ENCODE measurements around the gene KIF6.
A peak's percentile ranks its signal among the peaks of the same experiment; 100 is the strongest.

The KIF6 gene

DNA sequence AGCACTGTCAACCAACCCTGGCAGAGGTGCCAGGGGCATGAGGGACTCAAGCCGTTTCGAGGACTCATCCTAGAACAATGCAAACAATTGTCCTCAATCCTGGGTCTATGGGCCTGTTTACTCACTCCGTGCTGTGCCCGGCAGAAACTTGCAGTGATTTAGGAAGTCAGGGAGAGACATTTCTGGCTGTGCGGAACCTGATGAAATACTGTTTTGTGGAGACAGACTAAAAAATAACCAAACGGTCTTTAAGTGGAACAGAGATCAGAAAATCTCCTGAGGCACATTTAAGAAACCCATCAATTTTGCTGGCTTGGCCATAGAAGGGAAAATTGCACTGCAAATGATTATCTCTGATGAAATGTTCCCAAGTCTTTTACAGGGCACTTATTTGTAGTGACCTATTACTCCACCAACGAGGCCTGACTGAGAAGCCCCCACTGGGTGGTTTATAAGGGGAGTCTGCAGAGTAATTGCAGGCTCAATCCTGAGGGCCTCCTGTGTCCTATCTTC is 322.9 kb downstream of the KIF6 start:
- TF ChIP-seq ZNF384 (IDR thresholded peaks at IDR 0.05), result no peak
- no peak for TF ChIP-seq FOXM1 (IDR thresholded peaks at IDR 0.05; ENCODE audit: borderline replicate concordance)
- no peak for TF ChIP-seq ARNT (IDR thresholded peaks at IDR 0.05)
- ChIA-PET CTCF (no interaction called here), POLR2A (no interaction called here)
- no peak for DNase-seq (ENCODE audit: extremely low spot score)

DNA sequence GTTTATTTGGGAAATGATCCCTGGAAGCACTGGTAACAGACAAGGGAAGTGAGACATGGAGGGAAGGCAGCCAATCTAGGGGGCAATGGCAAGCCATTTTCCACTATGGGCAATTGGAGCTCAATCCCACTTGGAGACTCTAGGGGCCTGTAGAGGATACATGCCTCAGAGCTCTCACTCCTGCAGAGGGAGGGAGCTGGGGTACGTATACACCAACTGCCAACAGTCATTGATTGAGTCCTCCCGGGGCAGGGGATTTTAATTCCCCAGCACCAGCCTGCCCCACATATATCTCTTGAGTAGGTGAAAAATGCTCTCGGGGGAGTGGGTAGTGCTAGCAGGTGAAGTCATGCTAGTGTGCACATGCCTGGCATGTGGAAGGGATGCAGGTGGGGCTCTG is 323.8 kb downstream of the KIF6 start:
- DNase-seq (ENCODE audit: extremely low spot score), result no peak
- ChIA-PET CTCF (no interaction called here), POLR2A (no interaction called here)

GRCh38 chr6:39400026-39400425 is 325.2 kb downstream of the KIF6 start:
- POLR2A ChIA-PET, result no interaction called here
- DNase-seq (ENCODE audit: extremely low spot score), result no peak
- no peak for TF ChIP-seq ZNF384 (IDR thresholded peaks at IDR 0.05)
- CTCF ChIA-PET, result no interaction called here

More for the DNA sequence above, 323.8 kb downstream of the KIF6 start:
- TF ChIP-seq NFRKB (IDR thresholded peaks at IDR 0.05) (no peak), SP1 (IDR thresholded peaks at IDR 0.05) (no peak), HDGF (IDR thresholded peaks at IDR 0.05; ENCODE audit: borderline replicate concordance) (no peak), FOXM1 (IDR thresholded peaks at IDR 0.05; ENCODE audit: borderline replicate concordance) (no peak), ELF4 (IDR thresholded peaks at IDR 0.05) (no peak), ZNF384 (IDR thresholded peaks at IDR 0.05) (no peak)

DNA sequence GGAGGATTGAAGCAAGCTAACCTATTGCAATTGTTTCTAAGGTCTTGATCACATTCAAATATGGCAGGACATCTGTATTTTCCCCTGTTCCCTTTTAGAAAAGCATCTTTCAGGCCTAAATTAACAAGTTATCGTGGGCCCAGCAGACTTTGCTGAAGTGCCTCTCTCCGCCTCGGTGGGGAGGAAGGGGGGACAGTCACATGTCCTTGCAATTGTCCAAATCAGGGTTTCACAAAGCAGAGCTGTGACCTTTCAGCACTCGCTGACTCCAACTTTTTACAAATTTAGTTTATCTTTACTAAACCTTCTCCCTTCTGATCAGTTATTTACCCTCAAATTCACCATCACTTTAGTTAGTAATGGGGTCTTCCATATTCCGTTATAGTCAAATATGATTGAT is 328.4 kb downstream of the KIF6 start:
- DNase-seq (ENCODE audit: extremely low spot score), result no peak
- TF ChIP-seq SUZ12 (IDR thresholded peaks at IDR 0.05), result no peak
- TF ChIP-seq PKNOX1 (IDR thresholded peaks at IDR 0.05), result no peak
- no peak for TF ChIP-seq TARDBP (IDR thresholded peaks at IDR 0.05)
- no peak for TF ChIP-seq BHLHE40 (IDR thresholded peaks at IDR 0.05; ENCODE audit: borderline replicate concordance)
- TF ChIP-seq LEF1 (IDR thresholded peaks at IDR 0.05; ENCODE audit: borderline replicate concordance), result no peak
- TF ChIP-seq NFRKB (IDR thresholded peaks at IDR 0.05), result no peak
- TF ChIP-seq FOXA1 (IDR thresholded peaks at IDR 0.05), result no peak
- TF ChIP-seq ZNF384 (IDR thresholded peaks at IDR 0.05), result no peak
- no peak for TF ChIP-seq ARNT (IDR thresholded peaks at IDR 0.05)
- TF ChIP-seq SP1 (IDR thresholded peaks at IDR 0.05), result no peak
- TF ChIP-seq FOXM1 (IDR thresholded peaks at IDR 0.05; ENCODE audit: borderline replicate concordance), result no peak
- no peak for TF ChIP-seq HDGF (IDR thresholded peaks at IDR 0.05; ENCODE audit: borderline replicate concordance)
- TF ChIP-seq FOXK2 (IDR thresholded peaks at IDR 0.05), result no peak
- TF ChIP-seq ELF4 (IDR thresholded peaks at IDR 0.05), result no peak
- no peak for TF ChIP-seq L3MBTL2 (conservative IDR thresholded peaks at IDR 0.05)
- no peak for TF ChIP-seq CTBP1 (IDR thresholded peaks at IDR 0.05; ENCODE audit: borderline replicate concordance)
- POLR2A ChIA-PET, result no interaction called here
- CTCF ChIA-PET, result no interaction called here

GRCh38 chr6:39393075-39393474 is 332.1 kb downstream of the KIF6 start:
- POLR2A ChIA-PET, result no interaction called here
- CTCF ChIA-PET, result no interaction called here
- no peak for DNase-seq (ENCODE audit: extremely low spot score)
- TF ChIP-seq TARDBP (IDR thresholded peaks at IDR 0.05), result no peak
- TF ChIP-seq ELF4 (IDR thresholded peaks at IDR 0.05), result no peak
- no peak for TF ChIP-seq BHLHE40 (IDR thresholded peaks at IDR 0.05; ENCODE audit: borderline replicate concordance)
- no peak for TF ChIP-seq PKNOX1 (IDR thresholded peaks at IDR 0.05)
- no peak for TF ChIP-seq ARNT (IDR thresholded peaks at IDR 0.05)
- TF ChIP-seq ZNF384 (IDR thresholded peaks at IDR 0.05), result no peak
- no peak for TF ChIP-seq FOXM1 (IDR thresholded peaks at IDR 0.05; ENCODE audit: borderline replicate concordance)
- no peak for TF ChIP-seq FOXK2 (IDR thresholded peaks at IDR 0.05)

DNA sequence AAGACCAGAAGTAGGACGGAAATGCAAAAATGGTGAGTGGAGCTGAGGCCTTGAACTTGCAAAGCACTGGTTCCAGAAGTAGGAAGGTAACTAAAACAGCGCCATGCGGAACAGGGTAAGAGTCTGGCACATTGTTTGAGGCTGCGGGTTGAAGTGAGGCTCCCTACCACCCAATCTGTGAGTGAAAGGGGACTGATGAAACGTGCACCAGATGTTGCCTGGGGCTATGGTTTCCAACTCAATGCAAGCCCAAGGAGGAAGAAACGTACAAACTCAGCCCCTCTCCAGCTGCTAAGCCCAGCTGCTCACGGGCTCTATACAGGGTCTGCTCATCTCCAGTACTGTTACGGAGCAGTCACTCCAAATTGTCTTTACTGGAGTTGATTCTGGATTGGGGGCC is 334.0 kb downstream of the KIF6 start:
- TF ChIP-seq LEF1 (IDR thresholded peaks at IDR 0.05; ENCODE audit: borderline replicate concordance) (no peak), CTBP1 (IDR thresholded peaks at IDR 0.05; ENCODE audit: borderline replicate concordance) (no peak), FOXA1 (IDR thresholded peaks at IDR 0.05) (no peak), FOXM1 (IDR thresholded peaks at IDR 0.05; ENCODE audit: borderline replicate concordance) (no peak), FOXK2 (IDR thresholded peaks at IDR 0.05) (no peak), TARDBP (IDR thresholded peaks at IDR 0.05) (no peak), PKNOX1 (IDR thresholded peaks at IDR 0.05) (no peak), ZNF384 (IDR thresholded peaks at IDR 0.05) (no peak), HDGF (IDR thresholded peaks at IDR 0.05; ENCODE audit: borderline replicate concordance) (no peak), SUZ12 (IDR thresholded peaks at IDR 0.05) (no peak), SP1 (IDR thresholded peaks at IDR 0.05) (no peak), BHLHE40 (IDR thresholded peaks at IDR 0.05; ENCODE audit: borderline replicate concordance) (no peak), L3MBTL2 (conservative IDR thresholded peaks at IDR 0.05) (no peak), NFRKB (IDR thresholded peaks at IDR 0.05) (no peak), ELF4 (IDR thresholded peaks at IDR 0.05) (no peak), ARNT (IDR thresholded peaks at IDR 0.05) (no peak)
- ChIA-PET CTCF (no interaction called here), POLR2A (no interaction called here)
- no peak for DNase-seq (ENCODE audit: extremely low spot score)

DNA sequence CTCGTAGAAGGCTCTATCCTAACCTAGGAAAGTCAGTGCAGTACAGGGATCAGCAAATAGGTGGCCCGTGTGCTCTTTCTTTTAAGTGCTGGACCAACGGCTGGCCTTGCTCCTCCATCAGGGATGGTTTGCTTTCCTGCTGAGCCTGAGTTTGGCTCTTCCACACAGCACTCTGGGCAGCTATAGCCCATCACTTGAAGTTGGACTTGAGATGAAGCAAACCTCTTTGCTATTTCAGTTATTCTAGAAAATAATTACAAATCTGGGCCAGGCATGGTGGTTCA is 335.8 kb downstream of the KIF6 start:
- peak; percentile 32 for DNase-seq (ENCODE audit: extremely low spot score)
- ChIA-PET CTCF (no interaction called here), POLR2A (no interaction called here)
- TF ChIP-seq BHLHE40 (IDR thresholded peaks at IDR 0.05; ENCODE audit: borderline replicate concordance), result no peak
